Endothelial cell of umbilical vein (primary cell): ENCODE data around the gene MALRD1. TPM values are rescaled to one million over a fixed set of nuclear protein-coding genes. Genes with fewer than 3 reads are reported as not detected.

ENCODE experiments used
- BruUV-seq: library from RNA; stranded (reverse); fragments of 400-500 nt; replicated peaks from 2 replicates; lab custom pipeline; 2021; lab: Mats Ljungman, UMichigan
- CTCF ChIA-PET: fragments of 300-600, 350-600 bp; sonication (Branson Sonifier 250); formaldehyde crosslinking; loops from one replicate; lab custom pipeline; 2021; ENCODE audit warnings: antibody characterized with exemption, inconsistent platforms; lab: Charles Lee
- POLR2A ChIA-PET: fragments of 300-600, 350-600 bp; sonication (Branson Sonifier 250); formaldehyde crosslinking; loops from one replicate; lab custom pipeline; 2021; ENCODE audit warnings: antibody characterized with exemption, inconsistent platforms; lab: Charles Lee
- DNase-seq: peaks from one replicate; pipeline ENCODE4 v3.0.0-alpha.2; 2011; ENCODE audit warnings: low read depth, low spot score
- FAIRE-seq: peaks from 2 replicates; lab custom pipeline; 2011; peaks lifted over from hg19 to GRCh38; lab: Jason Lieb, UNC
- H2AFZ ChIP-seq: 2 replicates; pipeline ENCODE4 v1.6.0; 2012; ENCODE audit warnings: low read depth, low read length, control low read depth, inconsistent platforms
- H3K27ac ChIP-seq: 2 replicates; pipeline ENCODE4 v1.5.1; 2011; ENCODE audit warnings: low read depth, mild to moderate bottlenecking, control low read depth, low read length, moderate library complexity; ENCODE audit not compliant: insufficient read depth
- H3K27me3 ChIP-seq, 2 experiments: 2 replicates each; pipeline versions ENCODE4 v1.6.0 to v1.6.1; 2011; ENCODE audit warnings: low read length in 2 of 2, mixed read lengths in 1 of 2; ENCODE audit not compliant: control insufficient read depth in 2 of 2, insufficient read depth in 2 of 2
- H3K36me3 ChIP-seq, 2 experiments: 2 replicates in 1 of 2; 3 replicates in 1 of 2; pipeline ENCODE4 v1.5.1; 2011; ENCODE audit warnings: low read length in 2 of 2, mild to moderate bottlenecking in 1 of 2, moderate library complexity in 1 of 2; ENCODE audit not compliant: control insufficient read depth in 2 of 2, insufficient read depth in 2 of 2; ENCODE audit errors: extremely low read depth in 1 of 2
- H3K4me1 ChIP-seq: 3 replicates; pipeline ENCODE4 v1.5.1; 2011; ENCODE audit warnings: mild to moderate bottlenecking, low read length; ENCODE audit not compliant: control insufficient read depth, insufficient read depth; ENCODE audit errors: extremely low read depth
- H3K4me2 ChIP-seq: 2 replicates; pipeline ENCODE4 v1.6.1; 2011; ENCODE audit warnings: low read length, control low read depth, mixed read lengths; ENCODE audit not compliant: insufficient read depth
- H3K4me3 ChIP-seq, 3 experiments: fragments of 200-600 bp in 1 of 3; sonication (generic), shearing (Covaris generic) in 1 of 3; replicated peaks in 1 of 3; 2 replicates each; pipeline ENCODE4 v1.5.1; 2011 to 2016; ENCODE audit warnings: control low read depth in 3 of 3, low read length in 3 of 3, mild to moderate bottlenecking in 2 of 3, inconsistent platforms in 1 of 3, low read depth in 1 of 3, moderate library complexity in 1 of 3; ENCODE audit not compliant: insufficient read depth in 1 of 3
- H3K79me2 ChIP-seq: 2 replicates; pipeline ENCODE4 v1.6.0; 2012; ENCODE audit warnings: low read length, inconsistent platforms; ENCODE audit not compliant: control insufficient read depth, insufficient read depth
- H3K9ac ChIP-seq: replicated peaks from 2 replicates; pipeline ENCODE3; 2011; ENCODE audit warnings: low read length, control low read depth; ENCODE audit not compliant: insufficient read depth; ENCODE audit errors: extremely low read depth
- H3K9me1 ChIP-seq: replicated peaks from 3 replicates; pipeline ENCODE4 v1.6.0; 2011; ENCODE audit warnings: mild to moderate bottlenecking, low read length; ENCODE audit not compliant: control insufficient read depth, insufficient read depth; ENCODE audit errors: extremely low read depth
- H3K9me3 ChIP-seq: replicated peaks from 2 replicates; pipeline ENCODE4 v1.5.1; 2012; ENCODE audit warnings: low read length, inconsistent platforms; ENCODE audit not compliant: control insufficient read depth, insufficient read depth
- H4K20me1 ChIP-seq: replicated peaks from 2 replicates; pipeline ENCODE3; 2011; ENCODE audit warnings: mild to moderate bottlenecking, low read length; ENCODE audit not compliant: control insufficient read depth, insufficient read depth; ENCODE audit errors: extremely low read depth
- CTCF ChIP-seq, 2 donors: IDR thresholded peaks; 1 replicate in 1 of 2; 2 replicates in 1 of 2; pipeline ENCODE4 v1.5.1; 2011; ENCODE audit warnings: low read length in 2 of 2, mild to moderate bottlenecking in 2 of 2, moderate library complexity in 2 of 2, control low read depth in 1 of 2, inconsistent platforms in 1 of 2, low read depth in 1 of 2; ENCODE audit not compliant: insufficient read depth in 1 of 2; ENCODE audit errors: extremely low read depth in 1 of 2
- EZH2 ChIP-seq: IDR thresholded peaks from 2 replicates; pipeline ENCODE4 v1.6.1; 2012; ENCODE audit warnings: borderline replicate concordance, low read depth, mild to moderate bottlenecking, moderate library complexity, low read length, inconsistent platforms; ENCODE audit not compliant: severe bottlenecking
- FOS ChIP-seq: IDR thresholded peaks from 2 replicates; pipeline ENCODE4 v1.6.1; 2011; ENCODE audit warnings: mild to moderate bottlenecking, low read length, moderate library complexity, borderline replicate concordance; ENCODE audit not compliant: insufficient read depth
- GATA2 ChIP-seq: IDR thresholded peaks from 2 replicates; pipeline ENCODE4 v1.7.0; 2011; ENCODE audit warnings: low read depth, mild to moderate bottlenecking, moderate library complexity, mixed read lengths, low read length; ENCODE audit not compliant: insufficient read length, insufficient read depth
- JUN ChIP-seq: IDR thresholded peaks from 2 replicates; pipeline ENCODE4 v1.6.1; 2011; ENCODE audit warnings: borderline replicate concordance, low read depth; ENCODE audit not compliant: insufficient read length, insufficient read depth
- MAX ChIP-seq: IDR thresholded peaks from 2 replicates; pipeline ENCODE4 v1.6.1; 2011; ENCODE audit not compliant: insufficient read depth, insufficient read length
- MYC ChIP-seq: IDR thresholded peaks from one replicate; pipeline ENCODE4 v1.6.1; 2011; ENCODE audit warnings: mild to moderate bottlenecking, low read depth, low read length
- POLR2A ChIP-seq: IDR thresholded peaks from 2 replicates; pipeline ENCODE4 v1.6.1; 2012; ENCODE audit warnings: low read depth, mild to moderate bottlenecking, control low read depth, low read length
- POLR2AphosphoS5 ChIP-seq: IDR thresholded peaks from 2 replicates; pipeline ENCODE4 v1.6.1; 2012; ENCODE audit warnings: low read depth, mild to moderate bottlenecking, control low read depth, low read length, moderate library complexity; ENCODE audit not compliant: insufficient read depth
- dilution Hi-C: fragments of 300-500 bp; cut with MboI; formaldehyde crosslinking; loops from one replicate; pipeline ENCODE4 v1.15.0; 2019; ENCODE audit warnings: low sequenced_read_pairs; ENCODE audit not compliant: extremely low pct_ligation_motif_present
- intact Hi-C: fragments of 100-400 bp; cut with micrococcal nuclease; formaldehyde crosslinking; loops from one replicate; pipeline ENCODE4 v1.10.0; 2022
- polyA plus RNA-seq, 4 experiments: library from polyadenylated mRNA; depleted of rRNA in 3 of 4; stranded (reverse) in 3 of 4; unstranded in 1 of 4; fragments of >200 nt; gene quantifications; 2 replicates each; pipeline versions ENCODE4 v1.2.1 to v1.2.3, GENCODE V29; 2011 to 2012; ENCODE audit warnings: missing spikeins in 1 of 4
- total RNA-seq: library from RNA; stranded (reverse); gene quantifications from 2 replicates; pipeline ENCODE4 v1.2.3, GENCODE V29; 2021

MALRD1 gene
- total and polyA plus RNA-seq, 2 donors (not counting 3 experiments of a cell fraction or from before 2014, with no cell fraction given), result not detected

- no TSS peak for BruUV-seq
- H3K4me1 ChIP-seq, result no peaks in the 10 kb centered on the region
- no peaks in the 10 kb centered on the region for H3K27me3 ChIP-seq
- FAIRE-seq (no peak), DNase-seq (no peak)
- no peaks in the 10 kb centered on the region for H3K9me3 ChIP-seq
- H3K4me3 ChIP-seq, result no peak overlapping the region
- no peaks in the 10 kb centered on the region for H3K79me2 ChIP-seq
- H3K9ac ChIP-seq, result no peak overlapping the region
- H2AFZ ChIP-seq, result no peak overlapping the region
- ChIA-PET POLR2A (no interaction called here), CTCF (no interaction called here)
- H3K4me2 ChIP-seq, result no peak overlapping the region
- no peaks in the 10 kb centered on the region for H4K20me1 ChIP-seq
- intact Hi-C loops (no loop called here), dilution Hi-C loops (no loop called here)
- no peak for TF ChIP-seq MYC
- TF ChIP-seq EZH2, result no peak
- TF ChIP-seq POLR2AphosphoS5, result no peak
- TF ChIP-seq FOS, result no peak
- TF ChIP-seq MAX, result no peak
- H3K9me1 ChIP-seq, result no peaks in the 10 kb centered on the region
- H3K27ac ChIP-seq, result no peak overlapping the region
- no peaks in the 10 kb centered on the region for H3K36me3 ChIP-seq
Measured at GRCh38 chr10:19728376-19728775, 679.8 kb downstream of the MALRD1 start.

GRCh38 chr10:19728964-19729363 lies 680.4 kb downstream of the MALRD1 start:
- H3K27me3 ChIP-seq, result no peaks in the 10 kb centered on the region
- no peaks in the 10 kb centered on the region for H4K20me1 ChIP-seq
- dilution Hi-C loops (no loop called here), intact Hi-C loops (no loop called here)
- DNase-seq (no peak), FAIRE-seq (no peak)
- BruUV-seq, result no TSS peak
- H3K9me1 ChIP-seq, result no peaks in the 10 kb centered on the region
- ChIA-PET POLR2A (no interaction called here), CTCF (no interaction called here)
- no peaks in the 10 kb centered on the region for H3K36me3 ChIP-seq
- H3K9ac ChIP-seq, result no peak overlapping the region
- H3K9me3 ChIP-seq, result no peaks in the 10 kb centered on the region
- H2AFZ ChIP-seq, result no peak overlapping the region
- no peak overlapping the region for H3K27ac ChIP-seq
- no peak overlapping the region for H3K4me2 ChIP-seq
- TF ChIP-seq CTCF (IDR thresholded peaks at IDR 0.05; ENCODE audit: extremely low read depth in 1 of 2, insufficient read depth in 1 of 2, low read depth in 1 of 2, low read length in 2 of 2) (no peak), EZH2 (no peak), MYC (no peak), FOS (no peak), MAX (no peak), POLR2AphosphoS5 (no peak), GATA2 (no peak), POLR2A (no peak), JUN (no peak)
- H3K4me3 ChIP-seq, result no peak overlapping the region
- H3K4me1 ChIP-seq, result no peaks in the 10 kb centered on the region
- H3K79me2 ChIP-seq, result no peaks in the 10 kb centered on the region
